GM19438 (cell line): ENCODE results near the gene KCNT1.

Source experiments
- ATAC-seq: cut with Tn5 transposase; IDR thresholded peaks from one replicate; pipeline ENCODE4 v1.9.1; 2021; ENCODE audit warnings: low read depth; ENCODE audit not compliant: unreplicated experiment

The KCNT1 gene

DNA sequence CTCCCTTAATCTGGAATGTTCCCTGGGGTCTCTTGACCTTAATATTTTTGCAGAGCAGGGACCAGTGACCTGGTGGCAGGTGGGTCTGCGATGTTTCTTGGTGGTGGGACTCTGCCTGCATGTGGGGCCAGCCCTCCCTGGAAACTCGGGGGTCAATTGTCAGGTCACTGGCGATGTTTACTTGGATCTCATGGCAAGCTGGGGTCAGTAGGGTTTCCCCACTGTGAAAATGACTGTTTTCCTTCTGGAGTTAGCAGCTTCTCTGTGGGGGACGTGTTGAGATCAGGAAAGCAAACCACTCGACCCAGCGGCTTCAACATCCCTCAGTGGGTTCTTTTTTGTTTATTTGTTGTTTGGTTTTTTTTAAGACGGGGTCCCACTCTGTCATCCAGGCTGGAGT lies 73.9 kb downstream of the KCNT1 start:
- ATAC-seq, result no peak

DNA sequence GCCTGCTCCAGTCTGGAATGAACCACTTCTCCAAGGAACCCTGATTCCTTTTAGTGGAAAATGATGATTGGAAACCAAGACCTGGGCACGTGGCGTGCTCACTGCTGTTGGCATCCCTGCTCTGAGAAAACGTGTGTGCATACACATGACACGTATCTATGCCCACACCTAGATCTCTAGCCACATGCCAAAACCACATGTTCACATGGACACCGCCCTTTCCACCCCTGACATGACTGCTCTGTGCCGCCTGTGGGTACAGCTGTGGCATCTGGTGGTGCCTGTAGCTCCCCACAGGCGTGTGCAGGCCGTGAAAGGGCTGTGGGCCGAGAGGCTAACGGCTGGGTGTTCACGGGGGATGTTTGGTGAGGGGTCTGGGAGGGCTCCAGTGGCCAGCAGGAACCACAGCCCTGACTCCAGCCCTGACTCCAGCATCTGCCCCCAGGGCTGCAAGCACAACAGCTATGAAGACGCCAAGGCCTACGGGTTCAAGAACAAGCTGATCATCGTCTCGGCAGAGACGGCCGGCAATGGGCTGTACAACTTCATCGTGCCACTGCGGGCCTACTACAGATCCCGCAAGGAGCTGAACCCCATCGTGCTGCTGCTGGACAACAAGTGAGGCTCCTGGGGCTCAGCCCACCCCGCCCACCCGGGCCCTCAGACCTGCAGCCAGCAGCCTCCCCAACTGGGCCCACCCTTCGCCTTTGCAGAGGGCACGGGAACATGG lies 75.1 kb downstream of the KCNT1 start:
- no peak for ATAC-seq

DNA sequence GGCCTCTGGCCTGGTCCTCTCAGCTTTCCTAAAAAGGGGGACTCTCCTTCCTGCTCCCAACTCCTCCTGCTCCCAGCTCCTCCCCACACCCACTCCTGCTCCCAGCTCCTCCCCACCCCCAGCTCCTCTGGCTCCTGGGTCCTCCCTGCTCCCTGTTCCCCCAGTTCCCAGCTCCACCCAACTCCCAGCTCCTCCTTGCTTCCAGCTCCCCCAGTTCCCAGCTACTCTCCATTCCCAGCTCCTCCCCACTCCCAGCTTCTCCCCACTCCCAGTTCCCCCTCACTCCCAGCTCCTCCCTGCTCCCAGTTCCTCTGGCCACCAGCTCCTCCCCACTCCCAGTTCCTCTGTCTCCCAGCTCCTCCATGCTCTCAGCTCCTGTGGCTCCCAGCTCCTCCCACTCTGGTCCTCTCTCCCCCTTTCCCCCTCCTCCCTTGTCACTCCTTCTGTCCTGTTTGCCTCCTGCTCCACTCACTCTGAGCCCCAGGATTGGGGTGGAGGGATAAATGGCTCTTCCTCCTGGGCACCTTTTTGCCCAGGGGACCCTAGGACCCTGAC lies 75.7 kb downstream of the KCNT1 start:
- ATAC-seq, result no peak

DNA sequence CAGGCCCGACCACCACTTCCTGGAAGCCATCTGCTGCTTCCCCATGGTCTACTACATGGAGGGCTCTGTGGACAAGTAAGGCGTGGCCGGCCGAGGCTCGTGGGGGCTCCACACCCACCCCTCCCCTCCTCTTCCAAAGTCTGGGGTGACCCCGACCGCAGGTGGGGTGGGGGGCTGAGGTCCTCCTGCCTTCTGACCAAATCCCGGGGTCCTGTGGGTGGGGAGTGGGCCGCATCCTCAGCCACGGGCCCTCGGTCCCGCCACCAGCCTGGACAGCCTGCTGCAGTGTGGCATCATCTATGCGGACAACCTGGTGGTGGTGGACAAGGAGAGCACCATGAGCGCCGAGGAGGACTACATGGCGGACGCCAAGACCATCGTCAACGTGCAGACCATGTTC lies 76.4 kb downstream of the KCNT1 start:
- ATAC-seq, result no peak

DNA sequence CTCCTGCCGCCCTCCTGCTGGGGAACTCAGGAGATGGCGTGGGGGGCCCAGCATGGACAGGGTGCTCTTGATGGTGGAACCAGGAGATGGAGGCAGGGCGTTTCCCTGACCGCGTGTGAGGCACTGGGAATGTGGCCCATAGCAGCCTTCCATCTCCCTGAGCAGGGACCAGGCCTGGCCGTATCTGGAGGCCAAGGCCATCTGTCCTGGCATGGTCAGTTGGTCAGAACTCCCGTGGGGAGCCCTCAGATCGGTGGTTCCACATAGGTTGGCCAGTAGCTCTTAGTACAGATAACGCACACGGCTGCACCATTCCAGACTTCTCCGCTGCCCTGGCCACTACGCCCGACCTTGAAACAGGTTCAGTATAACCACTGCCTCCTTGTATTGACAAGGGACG lies 77.6 kb downstream of the KCNT1 start:
- ATAC-seq, result no peak

DNA sequence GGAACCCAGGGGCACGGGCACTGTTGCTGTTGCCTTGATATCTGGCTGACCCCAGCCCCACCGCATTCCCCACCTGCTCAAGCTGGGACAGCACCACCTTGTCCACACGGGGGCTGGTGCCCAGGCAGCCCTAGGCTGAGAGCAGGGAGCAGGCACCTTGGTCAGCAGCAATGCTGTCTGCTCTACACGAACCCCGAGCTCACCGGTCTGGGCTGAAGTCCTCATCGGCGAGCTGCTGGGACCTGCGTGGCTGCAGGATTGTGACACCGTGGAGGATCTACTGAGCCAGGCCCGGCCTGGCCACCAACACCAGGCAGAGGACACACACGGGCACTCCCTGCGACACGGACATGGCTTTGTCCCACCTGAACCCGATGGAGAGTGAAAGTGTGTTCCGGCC lies 78.1 kb downstream of the KCNT1 start:
- ATAC-seq, result no peak

DNA sequence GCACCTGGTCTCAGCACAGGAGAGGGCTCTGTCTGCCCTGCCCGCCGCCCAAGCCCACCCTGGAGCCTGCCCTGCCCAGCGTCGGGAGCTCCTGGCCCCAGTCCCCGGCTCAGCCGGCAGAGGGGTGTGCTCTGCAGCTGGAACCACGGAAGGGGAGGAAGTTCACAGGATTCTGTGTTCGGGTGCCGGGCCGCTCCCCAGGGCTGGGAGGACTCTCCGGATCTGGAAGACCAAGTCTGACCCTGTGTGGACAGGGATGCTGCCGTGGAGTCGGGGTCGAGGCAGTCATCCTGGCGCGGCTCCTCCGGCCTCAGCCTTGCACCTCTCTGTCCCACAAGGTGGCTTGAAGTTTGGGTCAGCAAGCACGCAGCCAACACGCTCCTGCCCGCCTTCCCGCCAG lies 78.6 kb downstream of the KCNT1 start:
- ATAC-seq, result no peak

DNA sequence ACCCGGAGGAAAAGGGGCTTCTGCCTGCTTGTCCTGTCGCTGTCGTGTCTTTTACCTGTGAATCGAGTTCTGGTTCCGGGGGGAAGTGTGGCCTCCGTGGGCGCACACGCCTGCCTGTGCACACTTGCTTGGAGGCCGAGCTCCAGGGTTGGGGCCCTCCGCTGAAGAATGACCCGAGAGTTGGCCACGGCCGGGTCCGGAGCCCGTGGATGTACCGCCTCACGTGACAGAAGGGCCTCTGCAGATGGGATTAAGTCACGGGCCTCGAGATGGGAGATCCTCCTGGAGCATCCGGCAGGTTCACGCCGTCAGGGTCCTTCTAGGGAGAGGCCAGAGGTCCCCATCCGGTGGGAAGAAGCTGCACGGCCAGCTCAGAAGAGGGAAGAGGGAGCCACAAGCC lies 81.0 kb downstream of the KCNT1 start:
- no peak for ATAC-seq

DNA sequence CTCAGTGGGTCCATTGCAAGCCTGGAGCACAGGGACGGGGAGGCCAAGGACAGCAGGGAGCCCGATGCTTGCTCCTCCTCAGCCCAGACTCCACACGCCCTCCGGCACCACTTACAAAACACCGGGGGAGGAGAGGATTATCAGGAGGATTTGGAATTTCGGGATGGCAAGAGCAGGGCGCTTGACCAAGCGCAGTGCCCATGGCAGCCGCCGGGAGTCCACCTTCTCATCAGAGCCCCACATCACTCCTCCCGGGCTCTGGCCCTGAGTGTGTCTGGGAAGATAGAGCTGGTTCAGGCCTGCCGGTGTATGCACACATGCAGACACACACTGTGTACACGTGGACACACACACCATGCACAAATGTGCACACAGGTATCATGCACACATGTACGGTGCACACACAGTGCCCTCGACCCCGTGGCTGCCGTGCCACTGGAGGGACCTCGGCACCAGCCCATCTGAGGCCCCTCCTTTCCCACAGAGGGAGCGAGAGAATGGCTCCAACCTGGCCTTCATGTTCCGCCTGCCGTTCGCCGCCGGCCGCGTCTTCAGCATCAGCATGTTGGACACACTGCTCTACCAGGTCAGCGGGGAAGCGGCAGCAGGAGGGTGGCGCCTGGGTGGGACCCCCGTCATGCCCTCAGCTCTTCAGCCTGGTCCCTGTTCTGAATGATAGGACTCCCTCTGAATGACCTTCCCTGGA lies 81.7 kb downstream of the KCNT1 start:
- ATAC-seq, result no peak

DNA sequence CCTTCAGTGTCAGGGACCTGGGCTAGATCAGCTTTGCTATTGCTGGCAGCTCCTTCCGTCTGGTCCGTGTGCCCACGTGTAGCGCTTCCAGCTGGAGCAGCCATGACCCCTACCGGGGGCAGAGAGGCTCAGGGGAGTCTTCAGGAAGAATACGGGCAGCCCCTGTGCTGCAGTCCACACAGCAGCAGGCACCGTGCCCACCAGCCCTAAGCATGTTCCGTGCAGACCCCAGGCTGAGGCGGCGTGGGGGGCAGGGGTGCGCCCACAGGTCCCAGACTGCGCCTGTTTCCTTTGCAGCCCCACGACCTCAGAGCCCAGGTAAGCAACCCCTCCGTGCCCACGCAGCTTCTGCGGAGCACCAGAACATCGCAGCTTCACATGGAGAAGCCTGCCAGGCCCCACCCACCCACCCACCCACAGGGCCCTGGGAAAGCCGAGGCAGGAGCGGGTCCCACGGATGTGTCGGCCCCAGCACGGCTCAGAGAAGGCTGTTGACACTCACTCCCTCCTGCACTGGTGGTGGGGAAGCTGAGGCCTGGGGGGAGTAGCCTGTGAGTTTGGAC lies 83.1 kb downstream of the KCNT1 start:
- ATAC-seq, result no peak

DNA sequence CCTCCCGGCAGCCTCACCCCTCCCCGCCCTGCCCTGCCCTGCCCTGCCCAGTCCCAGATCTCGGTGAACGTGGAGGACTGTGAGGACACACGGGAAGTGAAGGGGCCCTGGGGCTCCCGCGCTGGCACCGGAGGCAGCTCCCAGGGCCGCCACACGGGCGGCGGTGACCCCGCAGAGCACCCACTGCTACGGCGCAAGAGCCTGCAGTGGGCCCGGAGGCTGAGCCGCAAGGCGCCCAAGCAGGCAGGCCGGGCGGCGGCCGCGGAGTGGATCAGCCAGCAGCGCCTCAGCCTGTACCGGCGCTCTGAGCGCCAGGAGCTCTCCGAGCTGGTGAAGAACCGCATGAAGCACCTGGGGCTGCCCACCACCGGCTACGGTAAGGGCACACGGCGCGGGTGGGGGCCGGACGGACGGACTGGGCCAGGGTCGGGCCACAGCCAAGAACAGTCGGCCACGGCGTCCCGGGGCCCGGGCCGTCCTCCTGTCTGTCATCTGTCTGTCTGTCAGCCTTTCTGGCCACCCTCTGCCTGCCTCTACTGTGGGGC lies 84.2 kb downstream of the KCNT1 start:
- ATAC-seq, result no peak

DNA sequence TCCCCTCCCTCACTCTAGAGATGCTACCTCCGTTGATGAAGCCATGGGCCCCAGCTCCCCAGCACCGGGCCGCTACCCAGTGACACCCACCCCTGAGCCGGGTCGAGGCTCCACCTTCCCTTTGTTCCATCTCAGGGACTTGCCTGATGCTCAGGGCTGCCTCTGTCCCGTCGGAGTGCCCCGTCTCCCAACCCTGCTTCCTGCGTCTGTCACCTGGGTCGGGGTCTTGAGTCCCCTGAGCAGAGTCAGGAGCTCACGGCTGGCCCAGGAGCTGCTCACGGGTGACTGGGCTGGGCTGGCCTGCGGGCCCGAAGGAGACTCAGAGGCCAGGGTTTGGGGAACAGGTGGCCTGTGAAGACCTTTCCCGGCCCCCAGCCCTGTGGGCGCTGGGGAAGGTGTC lies 85.3 kb downstream of the KCNT1 start:
- ATAC-seq, result no peak

DNA sequence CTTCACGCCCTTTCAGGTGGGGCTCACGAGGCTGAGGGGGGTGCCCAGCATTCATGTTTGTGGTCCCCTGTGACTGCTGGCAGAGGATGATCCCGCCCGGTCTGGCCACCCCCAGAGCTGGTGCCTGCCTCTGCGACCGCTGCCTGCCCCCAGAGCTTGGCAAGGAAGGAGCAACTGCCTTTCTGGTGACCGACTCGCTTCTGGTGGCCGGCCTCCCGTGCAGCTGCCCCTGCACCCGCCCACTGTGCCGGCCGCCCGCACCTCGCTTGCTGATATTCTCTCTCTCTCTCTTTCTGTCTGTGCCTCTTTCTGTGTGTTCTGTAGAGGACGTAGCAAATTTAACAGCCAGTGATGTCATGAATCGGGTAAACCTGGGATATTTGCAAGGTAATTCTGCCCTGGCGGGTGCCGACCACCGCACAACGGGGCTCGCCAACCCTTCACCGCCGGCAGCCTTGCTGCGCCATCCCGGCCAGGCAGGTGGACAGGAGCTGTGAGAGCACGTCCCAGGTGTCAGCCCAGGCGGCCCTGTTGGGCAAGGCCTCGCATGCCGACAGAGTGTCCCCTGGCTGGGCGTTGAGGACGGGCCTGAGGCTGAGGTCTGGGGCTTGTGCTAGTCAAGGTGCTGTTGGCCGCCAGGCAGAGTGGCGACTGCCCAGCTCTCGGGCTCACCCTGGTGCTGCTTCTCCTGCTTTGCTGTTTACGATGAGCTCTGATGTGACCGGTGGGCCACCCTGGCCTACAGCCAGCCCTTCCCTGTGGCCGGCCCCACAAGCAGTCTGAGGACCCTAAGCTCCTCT lies 86.0 kb downstream of the KCNT1 start:
- ATAC-seq, result no peak

DNA sequence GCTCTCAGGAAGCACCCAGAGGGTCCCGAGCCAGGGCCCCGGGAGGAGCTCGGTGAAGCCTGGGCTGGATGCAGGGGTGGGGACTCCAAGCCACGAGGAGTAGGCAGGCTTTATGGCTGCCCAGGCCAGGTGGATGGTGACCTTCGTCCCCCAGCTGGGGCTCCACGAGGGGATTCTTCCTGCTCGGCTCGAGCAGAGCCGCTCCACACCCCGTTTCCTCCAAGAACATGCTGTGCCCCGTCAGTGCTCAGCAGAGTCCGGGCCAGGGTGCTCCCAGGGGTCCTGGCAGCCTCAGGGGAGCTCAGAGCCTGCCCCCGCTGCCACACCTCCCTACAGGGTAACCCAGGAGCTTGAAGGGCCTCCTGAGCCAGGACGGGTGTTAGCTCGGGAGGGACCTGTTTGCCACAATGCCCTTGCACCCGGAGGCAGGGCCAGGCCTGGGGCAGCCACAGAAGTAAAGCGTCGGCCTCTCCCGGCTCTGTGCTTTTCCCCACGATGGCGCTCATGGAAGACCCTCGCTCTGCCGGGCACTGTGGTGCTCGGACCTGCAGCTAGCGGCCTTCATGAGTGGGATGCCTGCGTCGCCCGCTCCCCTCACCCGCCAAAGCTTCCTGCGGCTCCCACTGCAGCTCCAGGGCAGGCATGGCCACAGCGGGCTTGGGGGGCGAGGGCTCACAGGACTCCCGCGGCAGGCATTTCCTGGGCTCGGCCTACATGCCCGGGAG lies 86.8 kb downstream of the KCNT1 start:
- ATAC-seq, result no peak

DNA sequence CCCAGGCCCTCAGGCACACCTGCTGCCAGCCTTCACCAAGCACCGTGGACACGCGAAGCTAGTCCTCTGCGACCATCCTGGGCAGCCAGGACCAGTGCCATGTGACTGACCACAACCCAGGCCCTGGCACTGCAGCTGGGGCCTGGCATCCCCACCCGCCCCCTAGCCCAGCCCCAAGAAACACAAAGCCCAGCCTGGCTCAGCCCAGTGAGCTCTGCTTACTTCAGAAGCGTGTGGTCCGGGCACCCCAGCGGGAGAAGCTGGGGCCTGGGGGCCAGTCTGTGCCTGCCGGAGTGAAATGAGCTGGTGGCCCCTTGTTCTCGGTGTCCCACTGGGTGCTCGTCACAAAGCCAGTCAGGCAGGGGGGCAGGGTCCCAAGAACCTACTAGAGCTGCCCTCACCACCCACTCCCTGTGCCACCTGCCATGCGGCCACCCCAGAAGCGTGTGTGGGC lies 87.9 kb downstream of the KCNT1 start:
- ATAC-seq, result no peak

DNA sequence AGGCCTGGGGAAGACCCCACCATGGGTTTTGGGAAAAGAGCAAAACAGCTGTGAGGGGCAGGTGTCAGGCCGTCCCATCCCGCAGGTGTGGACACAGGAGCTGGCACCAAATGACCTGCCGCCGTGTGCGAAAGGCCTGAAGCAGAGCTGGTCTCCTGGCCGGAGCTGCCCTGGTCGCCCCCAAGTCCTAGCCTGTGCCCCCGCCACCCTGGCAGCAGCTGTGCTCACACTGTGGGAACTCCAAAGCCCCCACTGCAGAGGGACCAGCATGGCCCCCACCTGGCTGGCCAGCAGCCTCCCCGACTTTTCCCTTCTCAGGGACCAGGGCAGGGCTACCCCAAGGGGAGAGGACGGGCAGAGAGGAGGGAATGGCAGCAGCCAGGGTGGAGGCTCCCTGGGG lies 88.4 kb downstream of the KCNT1 start:
- ATAC-seq, result no peak

DNA sequence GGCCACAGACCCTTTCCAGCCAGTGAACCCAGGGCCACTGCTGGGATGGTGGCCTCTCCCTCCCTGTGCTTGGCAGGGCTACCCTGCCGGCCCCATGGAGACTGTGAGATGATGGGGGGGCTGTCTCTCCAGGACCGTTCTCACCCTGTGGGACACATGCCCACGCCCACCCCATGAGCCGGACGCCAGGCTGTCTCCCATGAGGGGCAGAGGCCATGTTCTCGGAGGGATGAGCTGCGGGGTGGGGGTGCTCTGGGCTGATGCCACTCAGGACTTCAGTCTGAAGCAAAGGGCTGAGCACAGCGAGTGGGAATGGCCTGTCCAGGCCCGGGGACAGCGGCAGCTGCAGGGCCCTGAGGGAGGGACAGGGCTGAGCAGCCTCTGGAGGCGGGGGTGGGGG lies 88.9 kb downstream of the KCNT1 start:
- no peak for ATAC-seq

DNA sequence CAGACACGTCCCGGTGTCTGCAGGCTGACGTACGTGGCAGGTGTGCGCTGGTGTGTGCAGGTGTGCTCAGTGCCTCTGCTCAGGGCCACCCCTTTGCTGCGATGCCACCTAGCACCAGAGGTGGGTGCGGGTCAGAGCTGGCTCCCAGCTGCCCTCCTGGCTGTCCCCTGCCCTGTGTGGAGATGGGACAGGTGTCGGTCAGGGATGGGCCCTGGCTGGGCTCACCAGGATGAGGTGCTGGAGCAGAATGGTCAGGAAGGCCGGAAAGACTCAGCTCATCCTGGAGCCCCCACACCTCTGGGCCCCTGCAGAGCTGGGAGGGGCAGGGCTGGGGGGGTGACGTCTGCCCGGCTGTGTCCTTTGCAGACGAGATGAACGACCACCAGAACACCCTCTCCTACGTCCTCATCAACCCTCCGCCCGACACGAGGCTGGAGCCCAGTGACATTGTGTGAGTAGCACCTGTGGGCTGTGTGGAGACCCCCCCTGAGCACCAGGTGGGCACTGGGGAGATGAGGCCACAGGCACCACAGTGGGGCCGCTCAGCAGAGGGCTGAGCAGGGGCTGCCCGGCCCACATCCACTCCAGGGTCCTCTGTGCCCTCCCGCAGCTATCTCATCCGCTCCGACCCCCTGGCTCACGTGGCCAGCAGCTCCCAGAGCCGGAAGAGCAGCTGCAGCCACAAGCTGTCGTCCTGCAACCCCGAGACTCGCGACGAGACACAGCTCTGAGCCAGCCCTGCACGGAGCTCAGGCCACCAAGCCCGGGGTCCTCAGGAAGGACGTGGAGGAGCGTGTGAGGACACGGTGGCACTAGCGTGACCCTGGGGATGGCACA lies 89.7 kb downstream of the KCNT1 start:
- ATAC-seq, result no peak
